ENCODE results near the gene AIDA.
A peak's percentile ranks its signal among the peaks of the same experiment; 100 is the strongest.

Gene AIDA

DNA sequence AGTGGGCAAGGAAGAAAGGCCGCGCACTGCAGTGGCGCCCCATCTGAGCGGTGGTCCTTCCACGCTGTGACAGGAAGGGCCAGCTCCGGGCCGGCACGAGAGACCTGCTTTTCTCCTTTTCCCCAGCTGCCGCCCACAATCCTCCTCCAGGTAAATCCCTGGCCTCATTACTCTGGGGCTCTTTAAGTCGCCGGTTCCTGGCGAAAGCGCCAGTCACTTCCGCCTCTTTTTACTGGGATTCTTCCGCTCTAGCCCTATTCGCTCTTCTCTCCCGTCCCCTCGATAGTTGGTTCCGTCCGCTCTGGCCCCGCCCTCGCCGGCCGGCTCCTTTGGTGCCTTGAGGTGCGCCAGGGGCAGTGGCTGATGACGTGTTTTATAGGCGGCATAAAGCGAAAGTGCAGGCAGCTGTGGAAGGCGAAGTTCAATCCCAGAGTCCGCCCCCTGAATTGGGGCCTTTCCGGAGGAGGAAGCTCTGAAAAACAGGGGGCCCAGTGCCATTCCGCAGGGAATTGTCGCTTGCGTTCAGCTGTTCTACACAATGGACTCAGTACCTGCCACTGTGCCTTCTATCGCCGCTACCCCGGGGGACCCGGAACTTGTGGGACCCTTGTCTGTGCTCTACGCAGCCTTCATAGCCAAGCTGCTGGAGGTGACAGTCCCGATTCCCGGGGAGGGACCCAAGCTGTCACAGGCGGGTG lies 68.2 kb downstream of the AIDA start:
- DNase-seq (ENCODE audit: low read depth): peak; percentile 96

DNA sequence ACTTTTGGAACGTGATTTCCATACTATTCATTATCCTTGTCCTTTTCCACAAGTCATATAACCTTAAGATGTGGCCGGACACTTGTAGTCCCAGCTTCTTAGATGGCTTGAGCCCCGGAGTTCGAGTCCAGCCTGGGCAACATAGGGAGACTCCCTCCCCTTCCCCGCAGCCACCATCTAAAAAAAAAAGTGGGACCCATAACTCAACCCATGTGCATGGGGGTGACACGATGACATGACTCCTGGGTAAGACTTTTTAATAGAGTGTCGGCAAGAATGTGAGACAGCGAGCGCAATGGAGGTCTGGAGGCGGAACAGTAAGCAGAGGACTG lies 68.7 kb downstream of the AIDA start:
- DNase-seq (ENCODE audit: low read depth): no peak

DNA sequence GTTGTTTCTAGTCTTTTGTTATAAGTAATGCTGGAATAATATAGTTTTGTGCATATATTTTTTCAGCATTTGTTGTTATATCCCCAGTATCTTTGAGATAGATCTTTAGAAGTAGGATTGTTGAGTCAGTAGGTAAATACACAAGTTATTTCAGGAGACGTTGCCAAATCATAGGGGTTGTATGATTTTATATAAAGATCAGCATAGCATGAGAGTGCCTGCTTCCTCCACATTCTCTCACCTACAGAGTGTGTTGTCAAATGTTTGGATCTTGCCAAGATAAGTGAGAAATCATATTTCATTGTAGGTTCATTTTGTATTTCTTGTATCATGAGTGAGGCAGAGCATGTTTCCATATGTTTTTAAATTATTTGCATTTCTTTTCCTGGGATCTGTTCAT lies 69.8 kb downstream of the AIDA start:
- DNase-seq (ENCODE audit: low read depth): no peak

DNA sequence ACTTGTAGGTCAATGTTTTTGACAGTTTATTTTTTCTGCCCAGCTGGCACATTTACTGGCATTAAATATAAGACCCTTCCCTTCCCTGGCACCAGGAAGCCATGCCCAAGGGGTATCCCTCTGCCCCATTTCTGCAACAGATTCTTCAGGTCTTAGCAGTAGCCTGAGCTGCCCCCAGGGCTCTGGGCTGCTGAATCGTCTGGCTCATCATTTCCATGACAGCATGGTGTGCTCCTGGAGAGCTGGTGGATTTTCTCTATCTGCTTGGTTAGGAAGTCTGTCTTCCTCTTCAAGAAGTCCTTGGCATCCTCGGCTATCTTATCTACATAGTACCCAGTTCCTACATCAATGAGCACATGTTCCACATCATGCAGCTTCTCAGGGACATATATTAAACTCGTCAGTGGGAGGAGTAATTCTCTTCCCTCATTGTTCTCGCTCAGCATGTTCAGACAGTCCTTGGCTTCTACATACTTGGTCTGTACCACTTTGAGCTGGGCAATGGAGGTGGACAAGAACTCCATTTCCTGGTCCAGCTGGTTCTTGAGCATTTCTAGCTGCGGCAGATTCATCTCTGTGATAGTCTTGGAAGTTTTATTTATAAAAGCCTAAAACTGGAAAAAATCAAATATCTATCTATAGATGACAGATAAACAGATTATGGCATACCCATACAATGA lies 70.9 kb downstream of the AIDA start:
- DNase-seq (ENCODE audit: low read depth): no peak

DNA sequence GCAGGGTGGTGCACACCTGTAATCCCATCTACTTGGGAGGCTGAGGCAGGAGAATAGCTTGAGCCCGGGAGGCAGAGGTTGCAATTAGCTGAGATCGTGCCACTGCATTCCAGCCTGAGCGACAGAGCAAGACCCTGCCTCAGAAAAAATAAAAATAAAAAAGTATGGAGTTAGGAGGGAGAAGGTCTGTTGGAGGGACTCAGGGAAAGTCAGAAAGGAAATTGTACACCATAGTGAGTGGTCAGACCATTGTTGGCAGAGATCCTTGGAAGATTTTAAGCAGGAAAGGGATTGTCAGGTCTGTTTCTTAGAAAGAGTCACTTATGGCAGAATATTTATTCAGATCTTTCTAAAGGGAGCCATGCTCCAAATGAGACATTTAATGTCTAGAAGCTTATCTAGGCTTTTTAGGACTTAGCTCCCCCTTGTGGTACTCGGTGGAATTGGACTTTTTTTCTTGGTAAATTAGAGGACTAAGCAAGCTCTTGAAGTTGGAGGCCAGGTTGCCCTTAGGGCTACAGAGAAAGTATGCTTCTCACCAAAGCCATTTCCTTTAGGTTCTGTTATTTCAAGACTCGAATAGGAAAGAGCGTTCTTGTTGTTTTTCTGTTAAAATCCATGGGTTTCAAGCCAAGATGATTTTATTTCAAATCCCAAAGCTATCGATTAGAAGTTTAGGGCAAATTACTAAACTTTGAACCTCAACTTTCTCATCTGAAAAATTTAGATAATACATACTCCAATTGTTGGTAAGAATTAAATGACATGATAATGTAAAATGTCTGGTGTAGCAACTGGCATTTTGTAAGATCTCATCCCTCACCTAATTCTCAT lies 77.9 kb downstream of the AIDA start:
- DNase-seq (ENCODE audit: low read depth): peak; percentile 71

DNA sequence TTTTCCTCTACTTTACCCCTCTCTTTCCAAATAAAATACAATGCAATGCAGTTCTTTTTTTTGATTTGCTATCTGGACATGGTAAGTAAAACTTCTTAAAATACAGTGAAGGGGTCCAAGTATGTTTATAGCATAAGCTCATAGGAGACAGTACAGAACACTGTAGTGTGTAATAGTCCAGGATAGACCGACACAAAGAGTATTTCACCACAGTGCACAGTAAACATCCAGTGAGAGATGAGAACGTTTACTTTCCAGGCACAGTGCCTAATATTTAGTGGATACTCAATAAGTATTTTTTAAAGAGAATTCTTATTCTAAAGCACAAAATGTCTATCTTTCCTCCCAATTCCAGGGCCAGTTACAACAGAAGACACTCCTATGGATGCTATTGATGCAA lies 79.5 kb downstream of the AIDA start:
- DNase-seq (ENCODE audit: low read depth): no peak

DNA sequence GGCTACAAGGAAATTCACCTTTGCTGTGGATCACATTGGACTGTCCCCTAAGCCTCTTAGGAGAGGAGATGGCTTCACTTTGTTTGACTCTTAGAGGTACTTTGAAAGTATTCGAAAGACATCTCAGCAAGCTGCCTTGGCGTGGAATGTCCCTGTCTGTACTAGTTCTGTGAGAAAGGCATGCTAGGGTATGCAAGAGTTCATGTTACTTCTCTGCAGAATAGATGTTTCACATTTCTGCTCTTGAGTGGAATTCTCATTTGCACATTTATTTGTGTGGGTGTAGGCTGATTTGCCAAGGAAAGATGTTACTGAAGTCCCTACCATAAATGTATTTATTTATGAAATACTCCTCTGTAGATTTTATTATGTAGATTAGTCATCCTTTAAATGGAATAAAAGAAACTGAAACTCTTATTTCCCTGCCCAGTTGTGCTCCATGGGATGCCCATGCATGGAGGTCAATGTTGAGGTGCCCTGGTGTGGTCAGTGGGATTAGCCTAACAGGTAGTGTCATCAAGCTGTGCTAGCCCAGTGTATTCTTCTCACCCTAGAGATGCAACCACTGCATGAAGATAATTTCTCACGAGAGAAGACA lies 80.6 kb downstream of the AIDA start:
- no peak for DNase-seq (ENCODE audit: low read depth)

DNA sequence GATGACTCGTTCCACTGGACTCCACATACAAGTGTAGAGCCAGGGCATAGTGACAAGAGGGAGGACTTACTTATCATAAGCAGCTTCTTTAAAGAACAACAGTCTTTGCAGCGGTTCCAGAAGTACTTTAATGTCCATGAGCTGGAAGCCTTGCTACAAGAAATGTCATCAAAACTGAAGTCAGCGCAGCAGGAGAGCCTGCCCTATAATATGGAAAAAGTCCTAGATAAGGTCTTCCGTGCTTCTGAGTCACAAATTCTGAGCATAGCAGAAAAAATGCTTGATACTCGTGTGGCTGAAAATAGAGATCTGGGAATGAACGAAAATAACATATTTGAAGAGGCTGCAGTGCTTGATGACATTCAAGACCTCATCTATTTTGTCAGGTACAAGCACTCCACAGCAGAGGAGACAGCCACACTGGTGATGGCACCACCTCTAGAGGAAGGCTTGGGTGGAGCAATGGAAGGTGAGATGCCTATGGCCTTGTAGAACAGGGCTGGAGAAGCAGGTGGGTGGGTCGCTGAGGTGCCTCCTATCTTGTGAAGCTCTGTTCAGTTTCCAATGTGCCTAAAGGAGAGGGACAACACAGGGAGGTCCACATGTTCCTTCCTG lies 82.3 kb downstream of the AIDA start:
- no peak for DNase-seq (ENCODE audit: low read depth)

DNA sequence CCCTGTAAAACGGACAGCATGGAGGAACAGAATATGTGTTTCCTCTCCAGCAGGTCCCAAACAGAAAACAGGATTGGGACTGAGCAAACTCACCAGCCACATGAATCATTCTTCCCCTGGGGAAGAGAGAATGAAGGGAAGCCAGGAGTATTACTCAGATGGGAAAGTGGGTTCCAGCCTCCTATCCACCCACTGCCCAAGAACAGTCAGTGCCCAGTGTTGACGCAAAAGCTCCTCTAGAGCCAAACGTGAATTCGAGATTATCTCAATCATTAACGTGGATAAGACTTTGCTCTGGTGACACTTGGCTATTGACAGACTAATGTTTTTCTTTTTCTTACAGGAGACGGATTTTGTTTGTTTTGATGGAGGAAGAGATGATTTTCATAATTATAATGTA lies 85.1 kb downstream of the AIDA start:
- DNase-seq (ENCODE audit: low read depth): no peak

DNA sequence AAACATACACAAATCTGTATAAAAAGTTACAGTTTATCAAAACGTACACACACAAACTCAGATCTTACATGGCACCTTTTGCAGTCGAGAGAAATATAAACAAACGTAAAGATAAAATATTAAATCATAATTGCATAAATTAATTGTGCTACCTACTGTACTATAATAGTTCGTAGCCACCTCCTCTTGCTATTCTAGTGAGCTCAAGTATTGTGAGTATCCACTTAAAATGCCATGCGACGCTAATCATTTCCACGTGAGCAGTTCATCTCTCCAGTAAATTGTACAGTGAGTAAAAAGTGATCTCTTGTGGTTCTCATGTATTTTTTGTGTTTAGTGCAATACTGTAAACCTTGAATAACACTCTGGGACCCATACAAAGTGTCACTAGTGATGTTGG lies 88.1 kb downstream of the AIDA start:
- no peak for DNase-seq (ENCODE audit: low read depth)

DNA sequence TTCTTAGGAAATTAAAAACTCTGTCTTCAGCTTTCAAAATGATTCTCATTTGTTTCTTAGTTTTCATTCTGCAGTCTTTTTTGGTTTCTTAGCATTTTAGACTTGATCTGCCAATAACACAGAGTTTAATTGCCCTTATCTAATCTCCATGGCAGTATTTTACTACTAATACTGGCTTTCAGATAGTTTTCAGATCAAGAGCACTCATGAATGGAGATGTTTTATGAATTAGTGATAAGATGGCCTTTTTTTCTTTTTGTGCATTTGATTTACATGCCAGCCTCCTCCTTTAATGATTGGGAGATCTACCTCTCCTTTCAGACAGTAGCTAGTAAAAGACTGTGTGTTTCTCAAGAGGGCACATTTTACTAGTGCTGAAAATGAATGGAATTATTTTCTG lies 88.8 kb downstream of the AIDA start:
- no peak for DNase-seq (ENCODE audit: low read depth)

DNA sequence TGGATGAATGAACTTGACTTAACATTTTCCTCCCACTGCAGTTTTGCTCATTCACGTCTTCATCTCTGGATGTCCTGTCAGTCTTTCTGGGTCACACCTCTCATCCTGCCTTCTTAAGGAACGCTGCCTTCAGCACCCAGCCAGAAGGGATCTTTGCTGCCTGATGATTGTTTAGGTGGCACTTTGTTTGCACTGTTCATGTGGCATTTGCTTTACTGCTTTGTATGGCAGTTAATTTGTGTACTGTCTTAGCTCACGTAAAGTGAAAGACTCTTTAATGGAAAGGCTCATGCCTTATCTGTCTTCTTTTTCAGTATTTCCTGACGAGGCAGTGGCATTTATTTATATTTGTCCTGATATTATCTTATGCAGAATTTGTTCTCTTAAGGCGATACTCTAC lies 89.5 kb downstream of the AIDA start:
- DNase-seq (ENCODE audit: low read depth): no peak

DNA sequence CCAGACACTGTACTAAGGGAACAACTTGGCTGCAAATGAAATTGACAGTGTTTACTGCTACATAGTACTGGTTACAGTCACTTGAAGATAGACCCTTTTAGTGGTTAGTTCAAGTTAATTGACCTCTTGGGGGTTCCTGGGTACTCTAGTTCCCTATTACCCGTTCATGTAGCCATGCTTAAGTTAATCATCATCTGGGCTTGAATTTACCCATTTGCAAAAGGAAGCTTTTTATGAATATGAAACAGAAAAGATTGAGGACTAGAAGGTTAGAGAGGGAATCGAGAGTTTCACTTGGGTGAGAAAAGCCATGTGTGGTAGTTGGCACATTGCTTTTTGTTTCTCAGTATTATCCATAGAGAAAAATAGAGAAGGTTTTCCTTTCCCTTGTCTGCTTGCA lies 91.7 kb downstream of the AIDA start:
- DNase-seq (ENCODE audit: low read depth): no peak

DNA sequence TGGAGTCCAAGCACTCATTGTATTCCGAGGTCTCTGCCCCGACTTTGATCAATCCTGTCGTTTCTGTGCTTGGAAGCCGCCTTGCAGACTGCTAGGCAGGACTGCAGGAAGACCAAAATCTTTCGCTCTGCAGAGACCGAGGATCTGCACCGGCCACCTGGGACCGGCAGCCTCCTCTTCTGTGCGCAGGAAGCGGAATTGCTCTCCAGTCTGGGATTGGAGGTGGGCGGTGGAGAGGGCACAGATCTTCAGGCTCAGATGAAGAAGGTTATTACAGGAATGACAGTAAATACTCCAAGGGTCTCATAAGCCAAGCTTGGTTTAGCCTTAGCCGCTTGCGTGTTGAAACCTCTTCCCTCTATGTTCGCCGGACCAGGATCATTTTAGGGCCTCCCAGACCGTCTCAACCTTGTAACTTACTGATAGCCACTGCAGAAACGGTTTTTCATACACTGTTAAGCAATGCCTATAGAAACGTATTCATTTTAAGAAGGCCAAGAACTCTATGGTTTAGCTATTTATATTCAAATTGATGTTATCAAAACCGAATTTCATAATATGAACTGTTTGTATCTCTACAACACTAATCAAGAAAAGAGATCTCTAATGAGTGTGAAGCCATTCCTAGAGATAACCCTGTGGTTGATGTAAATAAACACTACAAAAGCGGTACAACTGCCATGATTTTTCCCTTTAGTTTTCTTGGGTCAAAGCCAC lies 93.3 kb downstream of the AIDA start:
- no peak for DNase-seq (ENCODE audit: low read depth)
